NCI-H2227 (cell line): Measurements from ENCODE around the gene DNASE1L3.
"Not testable (repeated sequence)": the region's sequence is repeated elsewhere in the genome, so short reads cannot be mapped to it uniquely, and the experiment has no call there.

Experiments used
- DNase-seq: peaks from one replicate; lab custom pipeline; 2025; ENCODE audit not compliant: unreplicated experiment; lab: John Stamatoyannopoulos, UW

DNASE1L3 gene

GRCh38 chr3:58202917-58203360 lies 7.8 kb downstream of the DNASE1L3 start:
- no peak for DNase-seq

- not testable (repeated sequence) for DNase-seq
These were observed 9.3 kb downstream of the DNASE1L3 start for GRCh38 chr3:58201451-58201850.

DNA sequence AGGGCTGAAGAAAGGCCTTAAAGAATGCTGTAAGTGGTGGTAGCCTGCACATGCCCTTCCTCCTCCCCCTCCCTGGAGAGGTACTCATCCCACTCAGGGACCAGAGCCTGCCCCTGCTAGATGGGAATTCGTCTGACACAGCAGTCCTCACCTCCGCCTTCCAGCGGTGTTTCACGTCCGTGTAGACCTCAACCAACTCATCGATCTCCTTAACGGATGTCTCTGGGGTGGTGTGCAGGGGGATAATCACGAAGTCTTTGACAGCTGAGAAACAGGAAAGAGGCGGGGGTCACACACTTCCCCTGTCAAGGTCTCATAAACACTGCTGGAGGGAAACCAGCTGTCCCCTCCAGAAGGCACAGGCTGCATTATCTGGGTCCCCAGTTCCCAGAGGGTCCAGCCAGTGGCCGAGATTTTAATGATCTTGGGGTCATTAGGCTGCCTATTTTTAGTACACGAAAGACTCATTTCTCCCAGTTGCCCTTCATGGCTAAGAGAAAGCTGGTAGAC lies 9.9 kb downstream of the DNASE1L3 start:
- no peak for DNase-seq

- DNase-seq = no peak
These were observed 10.6 kb downstream of the DNASE1L3 start for GRCh38 chr3:58200121-58200709.

DNA sequence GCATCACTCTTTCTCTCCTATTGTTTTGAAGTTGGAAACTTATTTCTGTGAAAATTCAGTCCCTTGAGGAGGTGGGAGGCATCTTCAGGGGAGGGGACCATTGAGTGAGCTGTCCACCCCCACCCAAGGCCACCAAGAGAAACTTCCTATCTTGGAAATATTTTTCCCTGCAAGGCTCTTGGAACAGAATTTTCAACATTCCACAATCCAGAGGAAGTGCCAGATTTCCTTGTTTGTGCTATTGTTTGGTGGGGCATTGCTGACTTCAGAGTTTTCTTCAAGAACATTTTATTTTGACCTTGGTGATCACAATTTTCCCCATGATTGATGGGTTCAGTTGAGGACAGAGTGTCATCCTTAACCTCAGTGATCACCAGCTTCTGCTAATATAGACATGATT lies 12.0 kb downstream of the DNASE1L3 start:
- no peak for DNase-seq

- no peak for DNase-seq
These were observed 12.4 kb downstream of the DNASE1L3 start for GRCh38 chr3:58198362-58198761.

- DNase-seq = no peak
These were observed 13.2 kb downstream of the DNASE1L3 start for GRCh38 chr3:58197588-58197987.

DNA sequence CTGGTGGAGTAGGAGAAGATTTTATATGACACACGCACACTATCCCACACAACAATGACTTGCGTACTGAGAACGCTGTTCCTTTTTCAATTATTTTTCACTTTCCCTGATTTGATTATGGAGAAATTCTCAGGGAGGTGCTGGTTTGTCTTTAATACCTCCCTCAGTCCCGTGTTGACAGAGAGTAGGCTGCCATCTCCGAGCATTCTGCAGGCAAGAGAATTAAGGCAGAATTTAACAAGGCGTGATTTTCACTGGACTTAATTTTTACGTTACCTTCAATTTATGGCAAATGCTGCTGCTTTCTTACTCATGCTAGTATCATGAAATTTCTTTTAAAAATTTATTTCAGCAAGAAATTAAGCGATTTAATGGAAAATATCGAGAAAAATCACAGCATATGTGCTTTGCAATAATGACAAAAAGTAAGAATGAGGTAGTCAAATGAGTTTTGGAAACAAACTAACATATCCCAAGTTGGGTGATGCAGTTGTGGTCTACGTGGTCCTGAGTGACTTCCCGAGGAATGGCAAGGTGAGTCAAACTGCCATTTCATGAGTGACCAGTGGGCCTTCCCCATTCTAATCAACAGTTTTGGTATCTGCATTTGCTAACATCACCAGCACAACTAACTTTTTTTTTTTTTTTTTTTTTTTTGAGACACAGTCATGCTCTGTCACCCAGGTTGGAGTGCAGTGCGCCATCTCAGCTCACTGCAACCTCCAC lies 16.9 kb downstream of the DNASE1L3 start:
- DNase-seq = no peak

DNA sequence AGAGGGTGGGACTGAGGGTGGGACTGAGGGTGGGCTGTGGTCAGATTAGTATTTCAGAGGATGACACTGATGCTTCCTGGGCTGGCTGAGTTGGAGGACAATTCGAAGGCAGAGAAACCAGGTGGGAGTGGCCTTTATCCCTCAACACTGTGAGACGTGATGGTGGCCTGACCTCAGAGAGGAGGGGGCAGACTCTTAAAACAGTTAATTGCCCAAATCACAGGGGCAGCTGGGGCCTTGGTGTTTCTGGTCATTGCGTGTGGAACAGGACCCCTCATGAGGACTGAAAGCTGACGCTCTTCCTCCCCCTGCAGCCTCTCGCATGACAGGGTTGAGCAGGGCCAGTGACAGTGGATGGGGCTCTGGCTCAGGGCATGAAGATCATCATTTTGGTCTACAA lies 18.7 kb downstream of the DNASE1L3 start:
- no peak for DNase-seq

GRCh38 chr3:58191361-58191991 lies 19.3 kb downstream of the DNASE1L3 start:
- DNase-seq = no peak

GRCh38 chr3:58190882-58191281 lies 19.9 kb downstream of the DNASE1L3 start:
- DNase-seq = no peak

DNA sequence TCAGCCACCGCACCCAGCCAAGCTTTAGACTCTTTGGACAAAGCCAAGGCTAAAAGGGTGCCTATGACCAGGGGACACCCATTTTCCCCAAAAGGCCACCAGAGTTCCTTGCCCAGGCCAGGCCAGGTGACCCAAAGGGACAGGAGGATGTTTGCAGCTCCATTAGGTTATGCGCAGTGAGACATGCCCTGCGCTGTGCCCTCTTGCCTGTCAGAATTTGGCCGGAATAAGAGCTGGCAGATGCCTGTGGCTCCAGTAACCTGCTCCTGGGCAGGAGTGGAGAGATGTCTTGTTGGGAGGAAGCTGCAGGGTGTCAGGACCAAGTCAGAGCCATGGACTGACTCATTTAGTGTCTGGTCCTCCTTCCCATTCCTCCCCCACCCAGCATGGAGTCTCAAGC lies 20.5 kb downstream of the DNASE1L3 start:
- no peak for DNase-seq

DNA sequence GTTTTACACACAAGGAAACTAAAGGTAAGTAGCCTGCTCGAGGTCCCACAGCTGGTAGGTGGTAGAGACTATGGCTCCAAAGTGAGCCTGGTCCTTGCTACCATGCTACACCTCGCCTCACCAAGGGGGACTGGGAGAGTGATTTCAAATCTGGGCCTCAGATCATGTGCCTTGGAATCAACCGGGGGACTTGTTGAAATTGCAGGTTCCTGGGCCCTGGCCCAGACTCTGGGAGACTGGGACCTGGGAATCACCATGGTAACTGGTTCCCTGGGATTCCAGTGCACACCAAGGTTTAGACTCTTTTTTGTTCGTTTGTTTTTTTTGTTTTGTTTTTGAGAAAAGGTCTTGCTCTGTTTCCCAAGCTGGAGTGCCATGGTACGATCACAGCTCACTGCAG lies 21.1 kb downstream of the DNASE1L3 start:
- no peak for DNase-seq

- DNase-seq = peak; percentile 9
These were observed 21.8 kb downstream of the DNASE1L3 start for GRCh38 chr3:58188921-58189451.

DNA sequence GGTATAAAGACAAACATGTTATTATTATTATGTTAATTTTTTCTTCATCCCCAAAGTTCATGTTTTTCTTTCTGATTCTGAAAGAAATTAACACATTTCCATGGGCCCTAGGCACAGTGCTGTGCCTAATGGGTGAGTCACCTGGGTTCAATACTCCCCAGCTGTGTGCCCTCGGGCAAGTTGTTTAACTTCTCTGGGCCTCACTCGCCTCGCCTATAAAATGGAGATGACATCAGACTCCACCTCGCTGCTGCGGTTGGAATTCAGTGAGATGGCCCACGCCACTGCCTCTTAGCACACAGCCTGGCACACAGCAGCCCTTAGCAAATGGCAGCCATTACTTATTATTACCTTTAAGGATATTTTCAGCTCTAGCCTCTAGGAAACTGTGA lies 22.6 kb downstream of the DNASE1L3 start:
- DNase-seq = no peak

- DNase-seq = no peak
These were observed 25.8 kb downstream of the DNASE1L3 start for GRCh38 chr3:58184982-58185360.

DNA sequence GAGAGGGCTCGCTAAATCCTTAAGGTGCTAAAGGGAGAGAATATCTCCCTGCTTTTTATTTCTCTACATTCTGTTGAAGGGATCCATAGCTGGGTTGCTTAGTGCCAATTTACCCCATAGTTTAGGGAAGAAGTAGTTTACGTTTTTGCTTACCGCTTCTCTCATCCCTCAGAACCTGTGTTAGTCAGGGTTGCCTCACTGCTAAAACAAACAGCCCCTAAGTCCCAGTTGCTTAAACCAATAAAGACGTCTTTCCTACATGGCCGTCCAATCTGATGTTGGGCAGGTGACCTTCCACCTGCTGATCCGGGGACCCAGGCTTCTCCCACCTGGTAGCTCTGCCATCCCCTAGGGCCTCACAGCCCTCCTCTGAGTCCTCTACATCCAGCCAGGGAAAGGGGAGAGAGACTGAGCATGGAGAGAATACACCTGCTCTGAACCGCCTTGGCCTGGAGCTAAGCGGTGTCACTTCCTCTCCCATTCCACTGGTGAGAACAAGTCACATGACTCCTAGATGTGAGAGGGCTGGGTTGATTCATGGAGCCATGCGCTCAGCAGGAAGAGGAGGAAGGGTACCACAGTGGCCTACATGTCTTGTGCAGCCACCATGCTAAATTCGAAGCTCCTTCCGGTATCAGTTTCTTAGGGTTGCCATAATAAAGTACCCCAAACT lies 26.3 kb downstream of the DNASE1L3 start:
- no peak for DNase-seq

- DNase-seq = no peak
These were observed 26.9 kb downstream of the DNASE1L3 start for GRCh38 chr3:58183891-58184290.

DNA sequence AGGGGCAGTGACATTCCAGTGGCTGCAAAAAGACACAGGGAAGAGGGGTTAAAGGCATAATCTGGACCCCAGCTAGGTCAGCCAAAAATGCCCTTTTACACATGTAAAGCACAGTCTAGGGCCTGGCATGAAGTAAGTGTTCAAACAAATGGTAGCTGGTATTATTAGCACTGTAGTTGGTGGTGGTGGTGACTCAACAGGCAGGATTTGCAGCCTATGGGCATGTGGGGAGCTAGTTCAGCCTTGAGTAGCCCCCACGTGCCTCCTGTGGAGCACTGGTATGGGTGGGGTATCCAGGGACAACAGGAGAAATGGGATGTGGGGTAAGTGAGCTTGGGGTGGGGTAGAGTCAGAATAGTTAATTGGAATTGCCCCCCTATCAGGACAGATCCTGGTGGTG lies 27.6 kb downstream of the DNASE1L3 start:
- DNase-seq = no peak

GRCh38 chr3:58180940-58181587 lies 29.7 kb downstream of the DNASE1L3 start:
- no peak for DNase-seq
